Measurements from ENCODE around the gene HMGCS1. TPM values are rescaled to one million over a fixed set of nuclear protein-coding genes. Genes with fewer than 3 reads are reported as not detected.
"Not testable (repeated sequence)": the region's sequence is repeated elsewhere in the genome, so short reads cannot be mapped to it uniquely, and the experiment has no call there.

HMGCS1 gene
- total and polyA plus RNA-seq, 2 of the 13 experiments (the other 11 are each of a cell fraction or from before 2014, with no cell fraction given), result 56.8 to 318 TPM

DNA sequence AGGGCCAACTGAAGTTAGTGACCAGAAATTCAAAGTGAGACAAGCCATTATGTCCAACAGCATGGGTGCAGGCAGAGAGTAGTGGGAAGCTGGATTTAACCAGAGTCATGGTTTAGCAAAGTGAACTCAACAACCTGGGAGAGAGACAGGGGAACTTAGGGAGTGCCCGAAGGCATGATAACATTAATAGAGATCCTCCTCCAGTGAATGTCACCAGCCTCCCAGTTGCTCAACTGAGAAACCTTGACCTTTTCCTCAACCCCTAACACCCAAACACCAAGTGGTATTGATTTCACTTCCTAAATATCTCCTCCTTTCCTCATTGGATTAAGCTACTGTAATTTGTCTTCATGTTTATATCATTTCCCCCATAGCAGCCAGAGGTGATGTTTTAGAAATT, 42.6 kb downstream of the HMGCS1 start:
- no peak for FAIRE-seq
- no peak for ATAC-seq
- no peak for DNase-seq (ENCODE audit: low spot score)
- H3K4me2 ChIP-seq (ENCODE audit: low read depth, low read length), result no peak overlapping the region
- no peaks in the 10 kb centered on the region for H3K36me3 ChIP-seq (replicated peaks in 1 of 2; ENCODE audit: control insufficient read depth in 1 of 2, insufficient read depth in 2 of 2, low read length in 2 of 2)
- intact Hi-C loops (cut with micrococcal nuclease; ENCODE audit: unreplicated experiment), result no loop called here
- H3K27me3 ChIP-seq (ENCODE audit: control insufficient read depth in 1 of 2, insufficient read depth in 2 of 2, low read length in 2 of 2), result no peaks in the 10 kb centered on the region
- 0 out of 2 replicates have a peak, but pooled peaks cover 4% of the 10 kb centered on the region for H3K4me1 ChIP-seq (ENCODE audit: insufficient read depth, low read length)
- H4K20me1 ChIP-seq (ENCODE audit: insufficient read depth, low read length), result no peaks in the 10 kb centered on the region
- H3K9ac ChIP-seq (ENCODE audit: insufficient read depth, low read depth, low read length), result no peak overlapping the region
- no peak overlapping the region for H3K27ac ChIP-seq (ENCODE audit: extremely low read length, insufficient read depth, low read length)
- ChIA-PET CTCF (ENCODE audit: low intra/inter-chr PET ratio, low total read pairs) (no interaction called here), POLR2A (no interaction called here)
- WGBS (ENCODE audit: low lambda C conversion rate), result 17% methylated on average over 1 of the region's 1 CpG
- H3K4me3 ChIP-seq (replicated peaks in 1 of 3; ENCODE audit: insufficient read depth in 1 of 3, low read depth in 2 of 3, low read length in 3 of 3), result no peak overlapping the region
- no TSS peak for BruUV-seq (replicated peaks)
- TF ChIP-seq RARA (CRISPR knock-in tag; IDR thresholded peaks at IDR 0.05) (peak; percentile 30; the same call in 1 of the 2 replicates), NFE2L1 (CRISPR knock-in tag; IDR thresholded peaks at IDR 0.05; ENCODE audit: borderline replicate concordance) (no peak), POLR2AphosphoS2 (IDR thresholded peaks at IDR 0.05; ENCODE audit: low read depth, low read length) (no peak), NR2F6 (IDR thresholded peaks at IDR 0.05) (peak; percentile 43; the same call in 1 of the 2 replicates), NR2F6 (CRISPR knock-in tag; IDR thresholded peaks at IDR 0.05) (no peak)
- TF ChIP-seq, protein P1, sequence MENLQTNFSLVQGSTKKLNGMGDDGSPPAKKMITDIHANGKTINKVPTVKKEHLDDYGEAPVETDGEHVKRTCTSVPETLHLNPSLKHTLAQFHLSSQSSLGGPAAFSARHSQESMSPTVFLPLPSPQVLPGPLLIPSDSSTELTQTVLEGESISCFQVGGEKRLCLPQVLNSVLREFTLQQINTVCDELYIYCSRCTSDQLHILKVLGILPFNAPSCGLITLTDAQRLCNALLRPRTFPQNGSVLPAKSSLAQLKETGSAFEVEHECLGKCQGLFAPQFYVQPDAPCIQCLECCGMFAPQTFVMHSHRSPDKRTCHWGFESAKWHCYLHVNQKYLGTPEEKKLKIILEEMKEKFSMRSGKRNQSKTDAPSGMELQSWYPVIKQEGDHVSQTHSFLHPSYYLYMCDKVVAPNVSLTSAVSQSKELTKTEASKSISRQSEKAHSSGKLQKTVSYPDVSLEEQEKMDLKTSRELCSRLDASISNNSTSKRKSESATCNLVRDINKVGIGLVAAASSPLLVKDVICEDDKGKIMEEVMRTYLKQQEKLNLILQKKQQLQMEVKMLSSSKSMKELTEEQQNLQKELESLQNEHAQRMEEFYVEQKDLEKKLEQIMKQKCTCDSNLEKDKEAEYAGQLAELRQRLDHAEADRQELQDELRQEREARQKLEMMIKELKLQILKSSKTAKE (CRISPR knock-in tag; IDR thresholded peaks at IDR 0.05; ENCODE audit: borderline replicate concordance), result no peak
- no peaks in the 10 kb centered on the region for H3K79me2 ChIP-seq (ENCODE audit: insufficient read depth, low read length)
- H3K9me3 ChIP-seq (ENCODE audit: low read length), result no peaks in the 10 kb centered on the region
- no peak overlapping the region for H2AFZ ChIP-seq (ENCODE audit: low read length)
- in situ Hi-C loops (cut with HindIII; ENCODE audit: extremely low pct_ligation_motif_present, low pct_unique_long_range_greater_than_20kb), result no loop called here

GRCh38 chr5:43268188-43268820, 44.9 kb downstream of the HMGCS1 start:
- FAIRE-seq, result no peak
- Histone ChIP-seq H3K27me3 (ENCODE audit: control insufficient read depth in 1 of 2, insufficient read depth in 2 of 2, low read length in 2 of 2) (no peaks in the 10 kb centered on the region), H3K36me3 (replicated peaks in 1 of 2; ENCODE audit: control insufficient read depth in 1 of 2, insufficient read depth in 2 of 2, low read length in 2 of 2) (no peaks in the 10 kb centered on the region), H3K9me3 (ENCODE audit: low read length) (no peaks in the 10 kb centered on the region), H3K4me3 (replicated peaks in 1 of 3; ENCODE audit: insufficient read depth in 1 of 3, low read depth in 2 of 3, low read length in 3 of 3) (no peak overlapping the region), H2AFZ (ENCODE audit: low read length) (no peak overlapping the region), H3K79me2 (ENCODE audit: insufficient read depth, low read length) (no peaks in the 10 kb centered on the region), H3K4me2 (ENCODE audit: low read depth, low read length) (no peak overlapping the region), H3K4me1 (ENCODE audit: insufficient read depth, low read length) (0 out of 2 replicates have a peak, but pooled peaks cover 4% of the 10 kb centered on the region), H3K9ac (ENCODE audit: insufficient read depth, low read depth, low read length) (no peak overlapping the region), H3K27ac (ENCODE audit: extremely low read length, insufficient read depth, low read length) (no peak overlapping the region), H4K20me1 (ENCODE audit: insufficient read depth, low read length) (no peaks in the 10 kb centered on the region)
- no peak for TF ChIP-seq FOSL2 (CRISPR knock-in tag; IDR thresholded peaks at IDR 0.05)
- no peak for TF ChIP-seq ZNF557 (CRISPR knock-in tag; IDR thresholded peaks at IDR 0.05)
- intact Hi-C loops (cut with micrococcal nuclease; ENCODE audit: unreplicated experiment) (no loop called here), in situ Hi-C loops (cut with HindIII; ENCODE audit: extremely low pct_ligation_motif_present, low pct_unique_long_range_greater_than_20kb) (no loop called here)
- ATAC-seq, result no peak
- POLR2A ChIA-PET, result no interaction called here
- DNase-seq (ENCODE audit: low spot score), result no peak
- CTCF ChIA-PET (ENCODE audit: low intra/inter-chr PET ratio, low total read pairs), result no interaction called here
- WGBS (ENCODE audit: low lambda C conversion rate), result 38% methylated on average over 1 of the region's 1 CpG
- no TSS peak for BruUV-seq (replicated peaks)

GRCh38 chr5:43262269-43262668, 50.9 kb downstream of the HMGCS1 start:
- H3K4me2 ChIP-seq (ENCODE audit: low read depth, low read length); intact Hi-C loops (cut with micrococcal nuclease; ENCODE audit: unreplicated experiment); H3K9me3 ChIP-seq (ENCODE audit: low read length); FAIRE-seq; H2AFZ ChIP-seq (ENCODE audit: low read length); ATAC-seq; H3K27me3 ChIP-seq (ENCODE audit: control insufficient read depth in 1 of 2, insufficient read depth in 2 of 2, low read length in 2 of 2); POLR2A ChIA-PET; H3K4me3 ChIP-seq (replicated peaks in 1 of 3; ENCODE audit: insufficient read depth in 1 of 3, low read depth in 2 of 3, low read length in 3 of 3); in situ Hi-C loops (cut with HindIII; ENCODE audit: extremely low pct_ligation_motif_present, low pct_unique_long_range_greater_than_20kb); H3K4me1 ChIP-seq (ENCODE audit: insufficient read depth, low read length); H3K36me3 ChIP-seq (replicated peaks in 1 of 2; ENCODE audit: control insufficient read depth in 1 of 2, insufficient read depth in 2 of 2, low read length in 2 of 2); CTCF ChIA-PET (ENCODE audit: low intra/inter-chr PET ratio, low total read pairs); H3K9ac ChIP-seq (ENCODE audit: insufficient read depth, low read depth, low read length); H3K79me2 ChIP-seq (ENCODE audit: insufficient read depth, low read length); DNase-seq (ENCODE audit: low spot score); BruUV-seq (replicated peaks); H3K27ac ChIP-seq (ENCODE audit: extremely low read length, insufficient read depth, low read length); H4K20me1 ChIP-seq (ENCODE audit: insufficient read depth, low read length): not testable (repeated sequence)
- 93% methylated on average over 2 of the region's 2 CpGs for WGBS (ENCODE audit: low lambda C conversion rate)
